Measurements from ENCODE around the gene FAM229B.

FAM229B gene

GRCh38 chr6:112145080-112145573 lies 57.7 kb downstream of the FAM229B start:
- no peak for DNase-seq

DNA sequence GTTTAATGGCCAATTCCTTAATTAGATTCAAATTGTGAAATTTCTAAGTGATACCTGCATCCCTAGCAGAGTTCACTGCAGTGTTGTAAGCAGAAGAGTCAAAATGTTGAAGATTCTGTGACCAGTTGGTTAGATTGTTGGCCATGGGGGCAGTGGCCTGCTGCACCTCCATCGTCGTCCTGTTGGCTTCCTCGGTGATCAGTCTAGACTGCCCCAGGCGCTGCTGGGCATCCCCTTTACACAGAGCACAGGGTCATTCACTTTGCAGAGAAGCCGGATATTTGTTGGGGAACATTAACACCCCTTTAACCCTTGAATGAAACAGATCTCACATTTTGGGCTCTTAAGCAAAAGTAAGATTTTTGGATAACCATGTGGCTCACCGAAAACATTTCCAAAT lies 60.7 kb downstream of the FAM229B start:
- DNase-seq: no peak

- DNase-seq: no peak
These were observed 61.8 kb downstream of the FAM229B start for GRCh38 chr6:112149236-112149635.

- no peak for DNase-seq
These were observed 62.4 kb downstream of the FAM229B start for GRCh38 chr6:112149719-112150263.

GRCh38 chr6:112150363-112150762 lies 63.0 kb downstream of the FAM229B start:
- no peak for DNase-seq

Measured in activated CD8-positive, alpha-beta memory T cell treated with anti-CD3 and anti-CD28 coated beads, Interleukin-2, amount 50 U/mL, for 4 hours (primary cell).